Measurements from ENCODE around the gene TMEM72.
"Not testable (repeated sequence)": the region's sequence is repeated elsewhere in the genome, so short reads cannot be mapped to it uniquely, and the experiment has no call there.

TMEM72 gene

GRCh38 chr10:44911081-44911540 lies at the start of gene TMEM72:
TMEM72 (plus strand) TSS chr10:44911337; CDS start chr10:44911513, 176 bp downstream.
- DNase-seq (ENCODE audit: low read depth): no peak

- DNase-seq (ENCODE audit: low read depth): no peak
These were observed 49.0 kb upstream of the TMEM72 start for GRCh38 chr10:44862006-44862751.

GRCh38 chr10:44862924-44863323 lies 48.2 kb upstream of the TMEM72 start:
- no peak for DNase-seq (ENCODE audit: low read depth)

- DNase-seq (ENCODE audit: low read depth): no peak
These were observed 47.6 kb upstream of the TMEM72 start for GRCh38 chr10:44863344-44864047.

GRCh38 chr10:44864051-44864450 lies 47.1 kb upstream of the TMEM72 start:
- no peak for DNase-seq (ENCODE audit: low read depth)

GRCh38 chr10:44864637-44865288 lies 46.4 kb upstream of the TMEM72 start:
- DNase-seq (ENCODE audit: low read depth): peak; percentile 78

- DNase-seq (ENCODE audit: low read depth): no peak
These were observed 45.9 kb upstream of the TMEM72 start for GRCh38 chr10:44865289-44865671.

GRCh38 chr10:44866367-44866766 lies 44.8 kb upstream of the TMEM72 start:
- DNase-seq (ENCODE audit: low read depth): not testable (repeated sequence)

GRCh38 chr10:44870031-44870430 lies 41.1 kb upstream of the TMEM72 start:
- no peak for DNase-seq (ENCODE audit: low read depth)

GRCh38 chr10:44873160-44873559 lies 38.0 kb upstream of the TMEM72 start:
- no peak for DNase-seq (ENCODE audit: low read depth)

- DNase-seq (ENCODE audit: low read depth): no peak
These were observed 37.0 kb upstream of the TMEM72 start for GRCh38 chr10:44874166-44874565.

GRCh38 chr10:44878706-44879530 lies 32.2 kb upstream of the TMEM72 start:
- peak; percentile 61 for DNase-seq (ENCODE audit: low read depth)

GRCh38 chr10:44879531-44879899 lies 31.6 kb upstream of the TMEM72 start:
- DNase-seq (ENCODE audit: low read depth): no peak

GRCh38 chr10:44880090-44880715 lies 30.9 kb upstream of the TMEM72 start:
- DNase-seq (ENCODE audit: low read depth): no peak

- DNase-seq (ENCODE audit: low read depth): no peak
These were observed 29.5 kb upstream of the TMEM72 start for GRCh38 chr10:44881649-44882048.

- no peak for DNase-seq (ENCODE audit: low read depth)
These were observed 28.9 kb upstream of the TMEM72 start for GRCh38 chr10:44882166-44882720.

- no peak for DNase-seq (ENCODE audit: low read depth)
These were observed 27.4 kb upstream of the TMEM72 start for GRCh38 chr10:44883593-44884331.

GRCh38 chr10:44885710-44886109 lies 25.4 kb upstream of the TMEM72 start:
- no peak for DNase-seq (ENCODE audit: low read depth)

- DNase-seq (ENCODE audit: low read depth): no peak
These were observed 24.2 kb upstream of the TMEM72 start for GRCh38 chr10:44886966-44887365.

GRCh38 chr10:44888886-44889285 lies 22.3 kb upstream of the TMEM72 start:
- DNase-seq (ENCODE audit: low read depth): no peak

- no peak for DNase-seq (ENCODE audit: low read depth)
These were observed 21.3 kb upstream of the TMEM72 start for GRCh38 chr10:44889834-44890233.
